HCT116 (cell line): ENCODE measurements around the gene PYCR2. TPM values are rescaled to one million over a fixed set of nuclear protein-coding genes. Genes with fewer than 3 reads are reported as not detected.

Experiments
- ATAC-seq: fragments of 200-7000 bp; cut with Tn5 transposase; 2 replicates; pipeline ENCODE4 v1.9.1; 2020; ENCODE audit warnings: mild to moderate bottlenecking, moderate library complexity
- BruUV-seq: library from RNA; stranded (reverse); fragments of 400-500 nt; replicated peaks from 2 replicates; lab custom pipeline; 2021; lab: Mats Ljungman, UMichigan
- CTCF ChIA-PET: fragments of 300-600 bp; sonication (Branson Sonifier 250); formaldehyde crosslinking; loops from one replicate; lab custom pipeline; 2021; ENCODE audit warnings: antibody characterized with exemption; lab: Charles Lee
- POLR2A ChIA-PET: fragments of 300-600, 350-600 bp; sonication (Branson Sonifier 250); formaldehyde crosslinking; loops from one replicate; lab custom pipeline; 2021; ENCODE audit warnings: antibody characterized with exemption; lab: Charles Lee
- RAD21 ChIA-PET, 2 experiments: fragments of 300-600 bp; sonication (Branson Sonifier 250); formaldehyde crosslinking; loops; one replicate each; lab custom pipeline; 2023; ENCODE audit warnings: low total read pairs in 2 of 2; ENCODE audit not compliant: uncharacterized antibody in 2 of 2, unreplicated experiment in 2 of 2, low non-redundant PET in 1 of 2; lab: Charles Lee
- DNase-seq: peaks from one replicate; pipeline ENCODE4 v3.0.0-alpha.2; 2010; ENCODE audit warnings: low read depth, low spot score
- H2AFZ ChIP-seq: fragments of 200-600 bp; shearing (Covaris generic), sonication (generic); 2 replicates; pipeline ENCODE4 v1.6.1; 2017; ENCODE audit warnings: low read depth, mixed run types, mixed read lengths, antibody characterized with exemption, low read length; ENCODE audit not compliant: poor library complexity, severe bottlenecking
- H3K27ac ChIP-seq: 2 replicates; pipeline ENCODE4 v1.5.1; 2012; ENCODE audit warnings: low read depth, low read length
- H3K27me3 ChIP-seq: fragments of 200-600 bp; sonication (generic); 2 replicates; pipeline ENCODE4 v1.6.1; 2016; ENCODE audit warnings: mixed run types, low read length, mixed read lengths; ENCODE audit not compliant: insufficient read depth
- H3K36me3 ChIP-seq, 2 experiments: fragments of 200-500 bp in 1 of 2; fragments of 200-600 bp in 1 of 2; sonication (Bioruptor generic) in 1 of 2; sonication (generic) in 1 of 2; 2 replicates each; pipeline versions ENCODE4 v1.5.1 to v1.6.1; 2014 to 2016; ENCODE audit warnings: low read length in 2 of 2, inconsistent platforms in 1 of 2, mixed read lengths in 1 of 2, mixed run types in 1 of 2; ENCODE audit not compliant: insufficient read depth in 2 of 2, control insufficient read depth in 1 of 2
- H3K4me1 ChIP-seq, 2 experiments: fragments of 200-600 bp in 1 of 2; sonication (generic) in 1 of 2; 2 replicates each; pipeline versions ENCODE4 v1.5.1 to v1.6.1; 2012 to 2017; ENCODE audit warnings: low read length in 2 of 2, inconsistent platforms in 1 of 2, mild to moderate bottlenecking in 1 of 2, mixed read lengths in 1 of 2, mixed run types in 1 of 2, moderate library complexity in 1 of 2; ENCODE audit not compliant: insufficient read depth in 2 of 2, control insufficient read depth in 1 of 2
- H3K4me2 ChIP-seq: fragments of 200-600 bp; sonication (generic); 2 replicates; pipeline ENCODE4 v1.6.1; 2017; ENCODE audit warnings: mixed run types, low read length, mixed read lengths
- H3K4me3 ChIP-seq, 2 experiments: fragments of 200-600 bp in 1 of 2; sonication (generic) in 1 of 2; replicated peaks in 1 of 2; 2 replicates each; pipeline ENCODE4 v1.5.1; 2011 to 2016; ENCODE audit warnings: low read length in 2 of 2, control low read depth in 1 of 2, low read depth in 1 of 2, mild to moderate bottlenecking in 1 of 2, mixed read lengths in 1 of 2, mixed run types in 1 of 2
- H3K79me2 ChIP-seq: fragments of 200-600 bp; sonication (generic); 2 replicates; pipeline ENCODE4 v1.6.1; 2017; ENCODE audit warnings: mild to moderate bottlenecking, mixed run types, low read length, moderate library complexity, mixed read lengths; ENCODE audit not compliant: insufficient read depth
- H3K9ac ChIP-seq: fragments of 200-600 bp; sonication (generic); 2 replicates; pipeline ENCODE4 v1.6.1; 2016; ENCODE audit warnings: low read length, mixed read lengths
- H3K9me2 ChIP-seq: fragments of 200-600 bp; sonication (generic), shearing (Covaris generic); 2 replicates; pipeline ENCODE4 v1.6.1; 2017; ENCODE audit warnings: mixed run types, mild to moderate bottlenecking, moderate library complexity; ENCODE audit not compliant: insufficient read depth
- H3K9me3 ChIP-seq, 2 experiments: fragments of 200-500 bp in 1 of 2; fragments of 200-600 bp in 1 of 2; sonication (Bioruptor generic) in 1 of 2; sonication (generic) in 1 of 2; 2 replicates each; pipeline ENCODE4 v1.6.1; 2014 to 2017; ENCODE audit warnings: low read length in 2 of 2, mixed read lengths in 2 of 2, inconsistent platforms in 1 of 2, low read depth in 1 of 2, mild to moderate bottlenecking in 1 of 2, mixed run types in 1 of 2, moderate library complexity in 1 of 2; ENCODE audit not compliant: control insufficient read depth in 1 of 2, insufficient read depth in 1 of 2
- H4K20me1 ChIP-seq: fragments of 200-600 bp; sonication (generic), shearing (Covaris generic); 2 replicates; pipeline ENCODE4 v1.6.1; 2017; ENCODE audit warnings: mixed run types, mild to moderate bottlenecking, moderate library complexity; ENCODE audit not compliant: insufficient read depth
- CBX3 ChIP-seq: IDR thresholded peaks from 2 replicates; pipeline ENCODE4 v1.6.1; 2012; ENCODE audit warnings: low read depth
- CTCF ChIP-seq, 3 experiments: fragments of 200-600 bp in 1 of 3; sonication (generic) in 1 of 3; IDR thresholded peaks in 2 of 3; conservative IDR thresholded peaks in 1 of 3; 2 replicates each; pipeline ENCODE4 v1.5.1; 2012 to 2017; ENCODE audit warnings: low read depth in 2 of 3, low read length in 2 of 3, antibody characterized with exemption in 1 of 3, borderline replicate concordance in 1 of 3, control low read depth in 1 of 3, mild to moderate bottlenecking in 1 of 3, mixed read lengths in 1 of 3, mixed run types in 1 of 3, moderate library complexity in 1 of 3; ENCODE audit not compliant: insufficient read depth in 1 of 3
- EGR1 ChIP-seq: IDR thresholded peaks from 2 replicates; pipeline ENCODE4 v1.6.1; 2012; ENCODE audit warnings: low read depth
- ELF1 ChIP-seq: IDR thresholded peaks from 2 replicates; pipeline ENCODE4 v1.6.1; 2012; ENCODE audit warnings: low read depth, borderline replicate concordance
- EZH2 ChIP-seq: fragments of 200-600 bp; sonication (generic); IDR thresholded peaks from 2 replicates; pipeline ENCODE4 v1.6.1; 2017; ENCODE audit warnings: antibody characterized with exemption, mixed run types
- JUND ChIP-seq: IDR thresholded peaks from 2 replicates; pipeline ENCODE4 v1.6.1; 2012
- POLR2AphosphoS5 ChIP-seq: IDR thresholded peaks from 2 replicates; pipeline ENCODE4 v1.6.1; 2011; ENCODE audit warnings: mild to moderate bottlenecking, low read depth, low read length, moderate library complexity
- REST ChIP-seq: IDR thresholded peaks from 2 replicates; pipeline ENCODE4 v1.6.1; 2012; ENCODE audit warnings: low read depth
- SP1 ChIP-seq: IDR thresholded peaks from 2 replicates; pipeline ENCODE4 v1.6.1; 2012; ENCODE audit warnings: low read depth
- YY1 ChIP-seq: IDR thresholded peaks from 2 replicates; pipeline ENCODE4 v1.6.1; 2011; ENCODE audit warnings: low read length, low read depth, moderate library complexity, mild to moderate bottlenecking; ENCODE audit not compliant: insufficient replicate concordance; ENCODE audit errors: extremely low read depth
- ZBTB33 ChIP-seq: IDR thresholded peaks from 2 replicates; pipeline ENCODE4 v1.6.1; 2011; ENCODE audit warnings: mild to moderate bottlenecking, low read length, moderate library complexity; ENCODE audit not compliant: insufficient replicate concordance; ENCODE audit errors: extremely low read depth
- ZFX ChIP-seq: fragments of 450-650 bp; IDR thresholded peaks from 2 replicates; pipeline ENCODE4 v1.6.1; 2017
- ZNF274 ChIP-seq: fragments of 200-500 bp; sonication (Bioruptor generic); IDR thresholded peaks from 2 replicates; pipeline ENCODE4 v1.6.1; 2014; ENCODE audit warnings: mild to moderate bottlenecking, low read depth, low read length, inconsistent platforms
- intact Hi-C: fragments of 100-400 bp; cut with micrococcal nuclease; formaldehyde crosslinking; loops from 2 replicates; pipeline ENCODE4 v1.10.0; 2022
- total RNA-seq: library from RNA; stranded (reverse); gene quantifications from one replicate; pipeline ENCODE4 v1.2.1, GENCODE V29; 2021; ENCODE audit not compliant: unreplicated experiment

Gene PYCR2
- total RNA-seq, 1 experiment from 2014 or later, result 107 TPM

- H3K27ac ChIP-seq, result no peak overlapping the region
- POLR2A ChIA-PET, result no interaction called here
- no peaks in the 10 kb centered on the region for H3K36me3 ChIP-seq
- no TSS peak for BruUV-seq
- H3K79me2 ChIP-seq, result no peaks in the 10 kb centered on the region
- no peak overlapping the region for H3K9ac ChIP-seq
- no peak overlapping the region for H3K4me2 ChIP-seq
- H4K20me1 ChIP-seq, result no peaks in the 10 kb centered on the region
- no peaks in the 10 kb centered on the region for H3K9me3 ChIP-seq
- no peak for ATAC-seq
- H3K4me3 ChIP-seq, result no peak overlapping the region
- H3K27me3 ChIP-seq, result no peaks in the 10 kb centered on the region
- H3K9me2 ChIP-seq, result no peaks in the 10 kb centered on the region
- CTCF ChIA-PET, result interaction anchor here (1.0 kb wide), 1 partner anchor 14 kb away, joined by 3 read pairs; no protein-coding TSS in a partner anchor
- DNase-seq, result no peak
- no peak for TF ChIP-seq REST
- no peak for TF ChIP-seq YY1
- no peak for TF ChIP-seq CTCF (IDR thresholded peaks at IDR 0.05 in 2 of 3, conservative IDR thresholded peaks at IDR 0.05 in 1 of 3; ENCODE audit: borderline replicate concordance in 1 of 3, insufficient read depth in 1 of 3, low read depth in 2 of 3, low read length in 2 of 3)
- TF ChIP-seq ZFX, result no peak
- no peak for TF ChIP-seq SP1
- TF ChIP-seq POLR2AphosphoS5, result no peak
- no peak for TF ChIP-seq ZBTB33
- no peak for TF ChIP-seq EGR1
- TF ChIP-seq JUND, result no peak
- no peak for TF ChIP-seq EZH2
- TF ChIP-seq ZNF274, result no peak
- no peak for TF ChIP-seq ELF1
- TF ChIP-seq CBX3, result no peak
- RAD21 ChIA-PET, result no interaction called here
- H3K4me1 ChIP-seq, result peaks cover 3% of the 10 kb centered on the region in 2 experiments; a peak in 1 of 4 replicates
- intact Hi-C loops, result no loop called here
- no peak overlapping the region for H2AFZ ChIP-seq
Measured at GRCh38 chr1:225949041-225949440, 25.0 kb upstream of the PYCR2 start.
